RWPE1 (cell line): ENCODE results near the gene TNRC6B.
"Not testable (repeated sequence)": the region's sequence is repeated elsewhere in the genome, so short reads cannot be mapped to it uniquely, and the experiment has no call there.

ENCODE experiments used
- CTCF ChIA-PET: fragments of 350-600 bp; sonication (Branson Sonifier 250); formaldehyde crosslinking; extraction: SDS; loops from one replicate; lab custom pipeline; 2021; lab: Yijun Ruan, JAX
- POLR2A ChIA-PET: fragments of 400-600 bp; formaldehyde crosslinking; extraction: SDS; loops from one replicate; lab custom pipeline; 2020; ENCODE audit warnings: antibody characterized with exemption; ENCODE audit not compliant: low non-redundant PET; lab: Yijun Ruan, JAX
- DNase-seq: peaks from one replicate; pipeline ENCODE4 v3.0.0; 2012; ENCODE audit warnings: low spot score
- H3K27ac ChIP-seq: fragments of 450-650 bp; 2 replicates; pipeline ENCODE4 v1.5.1; 2017
- TF ChIP-seq, protein P1 (sequence below): fragments of 450-650 bp; conservative IDR thresholded peaks from 2 replicates; pipeline ENCODE4 v1.5.1; 2017; ENCODE audit warnings: low read depth, mild to moderate bottlenecking

Gene TNRC6B

DNA sequence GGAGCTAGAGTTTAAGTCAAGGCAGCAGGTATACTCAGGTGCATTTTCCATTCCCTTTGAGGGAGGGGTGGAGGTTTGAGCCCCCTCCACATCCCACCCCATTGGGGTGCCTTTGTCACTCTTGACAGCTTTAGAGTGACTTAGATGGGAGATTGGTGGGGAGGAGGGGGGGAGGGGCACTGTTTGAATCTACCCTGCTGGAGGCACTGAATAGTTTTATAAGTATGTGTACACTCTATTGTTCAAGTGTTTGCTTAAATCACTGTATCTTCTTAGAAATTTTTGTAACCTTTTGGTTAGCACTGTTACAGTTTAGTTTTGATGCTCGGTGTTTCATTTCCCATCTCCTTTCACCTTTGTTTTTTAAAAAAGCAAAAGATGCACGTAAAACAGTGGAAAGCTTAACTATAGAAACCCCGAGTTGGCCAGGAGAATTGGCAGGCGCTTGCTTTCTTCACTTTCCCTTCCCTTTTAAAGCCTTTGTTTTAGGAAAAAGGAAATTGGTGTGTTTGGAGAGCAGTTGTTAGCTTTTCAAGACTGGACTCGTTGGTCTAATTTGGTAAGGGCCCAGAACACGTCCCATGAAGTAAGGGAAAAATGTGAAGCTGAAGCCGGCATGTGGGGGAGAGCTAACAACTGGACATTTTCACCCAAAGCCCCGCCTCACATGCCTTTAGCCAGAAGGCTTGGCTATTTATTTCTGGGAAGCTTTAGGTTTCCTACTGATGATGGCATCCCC, 42.8 kb downstream of the TNRC6B start:
- POLR2A ChIA-PET: no interaction called here
- CTCF ChIA-PET: no interaction called here
- TF ChIP-seq, protein P1, sequence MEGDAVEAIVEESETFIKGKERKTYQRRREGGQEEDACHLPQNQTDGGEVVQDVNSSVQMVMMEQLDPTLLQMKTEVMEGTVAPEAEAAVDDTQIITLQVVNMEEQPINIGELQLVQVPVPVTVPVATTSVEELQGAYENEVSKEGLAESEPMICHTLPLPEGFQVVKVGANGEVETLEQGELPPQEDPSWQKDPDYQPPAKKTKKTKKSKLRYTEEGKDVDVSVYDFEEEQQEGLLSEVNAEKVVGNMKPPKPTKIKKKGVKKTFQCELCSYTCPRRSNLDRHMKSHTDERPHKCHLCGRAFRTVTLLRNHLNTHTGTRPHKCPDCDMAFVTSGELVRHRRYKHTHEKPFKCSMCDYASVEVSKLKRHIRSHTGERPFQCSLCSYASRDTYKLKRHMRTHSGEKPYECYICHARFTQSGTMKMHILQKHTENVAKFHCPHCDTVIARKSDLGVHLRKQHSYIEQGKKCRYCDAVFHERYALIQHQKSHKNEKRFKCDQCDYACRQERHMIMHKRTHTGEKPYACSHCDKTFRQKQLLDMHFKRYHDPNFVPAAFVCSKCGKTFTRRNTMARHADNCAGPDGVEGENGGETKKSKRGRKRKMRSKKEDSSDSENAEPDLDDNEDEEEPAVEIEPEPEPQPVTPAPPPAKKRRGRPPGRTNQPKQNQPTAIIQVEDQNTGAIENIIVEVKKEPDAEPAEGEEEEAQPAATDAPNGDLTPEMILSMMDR: no peak
- DNase-seq: peak; percentile 36
- H3K27ac ChIP-seq: peak overlapping the region; percentile 85

DNA sequence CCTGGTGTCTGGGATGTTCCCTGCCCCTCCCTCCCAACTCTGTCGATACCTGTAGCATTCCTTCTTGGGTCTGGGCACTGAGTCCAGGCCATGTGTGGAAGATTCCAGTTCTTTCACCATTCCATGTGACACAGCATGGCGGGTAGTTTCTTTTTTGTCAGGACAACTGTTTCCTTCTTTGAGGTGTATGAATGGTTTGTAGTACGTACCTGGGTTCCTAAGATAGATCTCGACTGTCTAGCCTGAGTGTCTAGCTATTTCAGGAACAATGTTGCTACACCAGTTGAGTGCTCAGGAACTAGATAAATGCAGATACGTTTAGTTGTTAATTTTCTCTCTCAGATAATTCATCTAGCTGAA, 43.3 kb downstream of the TNRC6B start:
- POLR2A ChIA-PET: no interaction called here
- TF ChIP-seq, protein P1: no peak
- CTCF ChIA-PET: no interaction called here
- peak overlapping the region; percentile 85 for H3K27ac ChIP-seq
- DNase-seq: no peak

DNA sequence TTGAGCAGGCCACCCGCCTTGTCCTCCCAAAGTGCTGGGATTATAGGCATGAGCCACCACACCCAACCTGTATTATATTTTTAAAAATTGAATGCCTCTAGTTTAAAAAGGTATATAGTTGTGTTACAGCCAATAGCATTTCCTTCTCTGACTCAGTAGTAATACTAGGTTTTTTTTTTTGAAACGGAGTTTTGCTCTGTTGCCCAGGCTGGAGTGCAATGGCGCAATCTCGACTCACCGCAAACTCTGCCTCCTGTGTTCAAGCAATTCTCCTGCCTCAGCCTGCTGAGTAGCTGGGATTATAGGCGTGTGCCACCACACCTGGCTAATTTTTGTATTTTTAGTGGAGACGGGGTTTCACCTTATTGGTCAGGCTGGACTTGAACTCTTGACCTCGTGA, 45.3 kb downstream of the TNRC6B start:
- POLR2A ChIA-PET, CTCF ChIA-PET, DNase-seq: not testable (repeated sequence)
- H3K27ac ChIP-seq: peak overlapping the region; percentile 64

DNA sequence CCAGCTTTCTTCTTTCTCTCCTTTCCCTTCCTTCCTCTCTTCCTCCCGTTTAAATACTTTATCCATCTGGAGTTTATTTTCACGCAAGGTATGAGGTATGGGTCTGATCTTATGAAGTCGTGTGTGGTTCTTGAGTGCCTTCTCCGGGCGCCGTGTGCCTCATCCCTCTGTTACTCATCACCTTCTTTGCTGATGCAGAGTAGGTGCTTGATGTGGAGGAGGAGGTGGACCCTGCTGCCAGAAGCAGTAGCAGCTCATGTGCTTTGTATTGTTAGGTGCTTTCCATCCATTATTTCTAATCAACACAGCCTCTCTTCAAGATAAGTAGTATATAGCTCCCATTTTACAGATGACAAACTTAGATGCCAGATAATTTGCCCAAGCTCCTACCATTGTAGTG, 47.0 kb downstream of the TNRC6B start:
- ChIA-PET POLR2A (no interaction called here), CTCF (no interaction called here)
- DNase-seq: no peak
- TF ChIP-seq, protein P1: no peak
- H3K27ac ChIP-seq: no peak overlapping the region

DNA sequence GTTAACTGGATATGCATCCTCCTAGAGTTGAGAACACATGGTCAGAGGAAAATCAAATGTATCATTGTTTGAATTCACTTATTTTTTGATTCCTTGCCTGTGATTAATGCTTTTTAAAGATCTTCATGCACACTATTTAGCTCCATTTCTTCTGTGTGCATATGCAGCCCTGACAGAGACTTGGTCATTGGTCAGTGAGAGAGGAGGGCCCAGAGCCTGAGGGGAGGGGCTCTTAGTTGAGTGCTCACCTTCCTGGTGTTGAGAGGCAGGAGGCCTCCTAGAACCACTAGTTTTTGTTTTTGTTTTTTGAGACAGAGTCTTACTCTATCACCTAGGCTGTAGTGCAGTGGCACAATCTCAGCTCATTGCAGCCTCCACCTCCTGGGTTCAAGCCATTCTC, 48.9 kb downstream of the TNRC6B start:
- POLR2A ChIA-PET: no interaction called here
- CTCF ChIA-PET: no interaction called here
- TF ChIP-seq, protein P1: no peak
- no peak overlapping the region for H3K27ac ChIP-seq
- DNase-seq: no peak

DNA sequence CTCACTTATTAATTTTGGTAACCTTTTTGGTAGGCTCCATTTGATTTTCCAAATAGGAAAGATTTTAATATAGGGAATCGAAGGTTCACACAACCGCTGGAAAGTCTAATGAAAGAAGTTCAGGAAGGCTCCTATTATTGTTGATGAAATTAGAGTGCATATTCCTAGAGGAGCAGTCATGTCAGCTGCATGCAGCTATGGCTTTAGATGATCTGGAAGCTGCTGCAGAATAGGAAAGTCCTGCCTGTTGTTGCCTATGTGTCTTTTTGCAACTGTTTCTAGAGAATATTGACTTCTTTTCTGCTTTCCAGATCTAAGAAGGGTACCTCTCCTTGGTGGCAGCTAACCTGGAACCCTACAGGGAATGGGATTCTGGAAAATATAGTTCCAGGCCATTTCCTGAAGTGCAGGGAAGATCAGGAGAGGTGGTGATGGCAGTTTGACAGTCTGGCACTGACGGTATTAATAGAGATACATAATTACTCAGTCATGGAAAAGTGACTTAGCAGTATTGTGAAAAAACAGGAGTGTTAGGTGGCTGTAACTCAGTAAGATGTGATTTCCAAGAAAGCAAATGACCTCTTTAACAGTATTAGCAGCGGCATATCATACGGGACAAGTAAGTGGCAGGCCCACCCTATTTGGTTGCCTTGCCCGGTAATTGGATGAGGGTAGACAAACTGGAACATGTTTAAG, 54.0 kb downstream of the TNRC6B start:
- no peak overlapping the region for H3K27ac ChIP-seq
- DNase-seq: no peak
- POLR2A ChIA-PET: no interaction called here
- TF ChIP-seq, protein P1: no peak
- CTCF ChIA-PET: no interaction called here

DNA sequence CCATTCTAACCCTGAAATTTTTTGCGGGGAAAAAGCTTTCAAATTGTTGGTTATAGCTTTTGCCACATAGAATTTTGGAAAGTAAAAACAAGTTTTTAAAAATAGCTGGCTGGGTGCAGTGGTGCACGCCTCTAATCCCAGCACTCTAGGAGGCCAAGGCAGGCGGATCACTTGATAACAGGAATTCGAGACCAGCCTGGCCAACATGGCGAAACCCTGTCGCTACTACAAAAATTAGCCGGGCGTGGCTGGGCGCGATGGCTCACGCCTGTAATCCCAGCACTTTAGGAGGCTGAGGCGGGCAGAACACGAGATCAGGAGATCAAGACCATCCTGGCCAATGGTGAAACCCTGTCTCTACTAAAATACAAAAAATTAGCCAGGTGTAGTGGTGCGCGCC, 54.9 kb downstream of the TNRC6B start:
- TF ChIP-seq, protein P1: no peak
- ChIA-PET POLR2A (no interaction called here), CTCF (no interaction called here)
- H3K27ac ChIP-seq: no peak overlapping the region
- no peak for DNase-seq
